Stimulated activated CD8-positive, alpha-beta memory T cell treated with anti-CD3 and anti-CD28 coated beads, Interleukin-12 subunit alpha, Interleukin-12 subunit beta, amount 100 ng/mL, for 4 hours (primary cell): Measurements from ENCODE around the gene RHOC.
A peak's percentile ranks its signal among the peaks of the same experiment; 100 is the strongest.

Experiments
- DNase-seq: peaks from one replicate; pipeline ENCODE4 v3.0.0-alpha.2; 2020; ENCODE audit warnings: low read depth

Gene RHOC

DNA sequence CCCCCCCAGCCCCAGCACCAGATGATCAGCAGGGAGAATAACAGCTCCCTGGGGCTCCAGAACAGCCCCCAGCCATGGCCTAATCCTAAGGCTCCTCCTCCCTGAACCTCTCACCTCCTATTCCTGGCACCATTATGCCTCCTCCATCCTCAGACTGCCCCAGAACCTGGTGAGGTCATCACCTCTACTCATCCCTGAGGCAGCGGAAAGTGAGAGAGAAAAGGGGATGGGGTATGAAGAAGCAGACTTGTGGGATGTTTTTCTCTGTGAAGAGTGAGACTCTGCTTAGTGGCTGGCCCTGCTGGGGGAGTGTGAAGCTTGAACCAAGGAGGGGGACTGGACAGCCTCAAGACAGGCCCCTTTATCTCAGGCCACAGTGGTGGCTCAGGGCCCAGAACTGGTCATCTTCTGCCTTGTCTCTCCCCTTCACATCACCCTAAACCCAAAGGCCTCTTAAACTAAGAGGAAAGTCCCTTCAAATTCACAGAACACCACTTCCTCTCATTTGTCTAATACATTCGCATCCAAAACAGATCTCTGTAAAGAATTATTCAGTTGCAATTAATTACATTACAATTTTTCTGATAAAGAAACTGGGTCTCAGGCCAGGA lies 10.4 kb upstream of the RHOC start:
- no peak for DNase-seq

DNA sequence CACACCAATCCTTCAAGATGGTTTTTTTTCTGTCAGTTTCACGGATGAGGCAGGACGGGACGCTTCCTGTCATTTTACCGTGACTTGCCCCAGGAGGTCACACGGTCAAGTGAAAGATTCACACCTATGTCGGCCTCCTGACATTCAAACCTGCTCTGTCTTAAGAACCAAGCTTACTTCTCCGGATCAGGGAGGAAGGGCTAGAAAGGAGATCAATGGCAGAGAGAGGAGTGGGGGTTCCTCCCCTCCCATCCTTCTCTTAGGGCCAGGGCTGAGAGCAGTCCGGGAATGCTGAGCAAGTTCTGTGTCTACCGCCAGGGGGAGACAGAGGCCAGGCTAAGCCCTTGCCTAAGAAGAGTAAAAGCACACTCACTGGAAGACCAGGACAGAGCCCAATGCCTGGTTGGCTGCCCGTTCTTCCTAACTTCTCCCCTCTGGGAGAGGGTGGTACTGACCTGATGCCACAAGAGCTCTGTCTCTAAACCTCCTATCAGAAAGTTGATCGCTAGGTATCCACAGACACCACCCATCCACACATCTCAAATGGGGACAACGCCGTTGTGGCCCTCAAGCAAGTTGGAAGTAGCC lies 9.3 kb upstream of the RHOC start:
- peak; percentile 63 for DNase-seq

- DNase-seq, result peak; percentile 95
Measured at GRCh38 chr1:112715264-112716053, 8.5 kb upstream of the RHOC start, which contains the start of gene PPM1J. Gene PPM1J, minus strand, starts transcription at chr1:112715332. Its CDS starts 31 bp downstream, at chr1:112715301.

DNA sequence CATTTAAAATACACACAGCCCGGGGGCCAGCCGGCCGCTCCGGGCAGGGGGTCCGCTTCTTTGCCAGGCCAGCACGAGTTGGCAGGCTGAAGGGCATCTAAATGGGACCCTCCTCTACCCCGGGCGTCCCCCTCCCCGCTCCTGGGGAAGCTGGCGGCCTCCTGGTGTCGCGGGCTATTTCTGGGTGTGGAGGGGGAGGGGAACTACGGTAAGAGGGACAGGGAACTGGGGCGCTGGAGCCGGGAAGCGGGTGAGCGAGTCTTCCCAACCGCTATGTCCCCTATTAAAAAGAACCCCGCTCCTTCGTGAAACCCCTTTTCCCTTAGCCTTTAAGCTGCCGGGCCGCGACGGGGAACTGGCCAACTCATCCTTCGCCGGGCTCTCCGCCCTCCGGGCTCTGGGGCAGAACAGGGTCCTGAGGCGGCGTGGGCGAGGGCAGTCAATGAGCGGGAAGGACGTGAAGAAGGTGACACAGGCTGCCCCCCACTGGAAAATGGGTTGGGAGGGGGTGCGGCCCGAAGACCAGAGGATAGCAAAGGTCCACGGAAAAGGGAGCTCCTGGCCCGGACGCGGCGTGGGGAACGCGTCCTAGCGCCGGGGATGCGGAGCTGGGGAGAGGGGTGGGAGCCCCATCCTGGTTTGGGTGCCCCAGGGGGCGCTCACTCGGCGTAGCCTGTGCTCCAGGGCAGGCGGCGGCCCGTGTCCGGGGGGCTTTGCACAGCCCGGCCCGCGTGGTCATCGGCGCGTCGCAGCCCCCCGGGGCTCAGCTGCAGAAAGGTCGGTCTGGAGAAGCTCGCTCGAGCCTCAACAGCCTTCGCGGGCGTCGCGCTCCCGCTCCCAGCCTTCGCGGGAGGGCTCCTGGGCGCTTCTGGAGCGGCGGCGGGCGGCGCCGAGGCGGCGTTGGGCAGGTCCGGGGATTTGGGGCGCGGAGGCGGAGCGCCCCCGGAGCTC lies 7.7 kb upstream of the RHOC start:
- no peak for DNase-seq

DNA sequence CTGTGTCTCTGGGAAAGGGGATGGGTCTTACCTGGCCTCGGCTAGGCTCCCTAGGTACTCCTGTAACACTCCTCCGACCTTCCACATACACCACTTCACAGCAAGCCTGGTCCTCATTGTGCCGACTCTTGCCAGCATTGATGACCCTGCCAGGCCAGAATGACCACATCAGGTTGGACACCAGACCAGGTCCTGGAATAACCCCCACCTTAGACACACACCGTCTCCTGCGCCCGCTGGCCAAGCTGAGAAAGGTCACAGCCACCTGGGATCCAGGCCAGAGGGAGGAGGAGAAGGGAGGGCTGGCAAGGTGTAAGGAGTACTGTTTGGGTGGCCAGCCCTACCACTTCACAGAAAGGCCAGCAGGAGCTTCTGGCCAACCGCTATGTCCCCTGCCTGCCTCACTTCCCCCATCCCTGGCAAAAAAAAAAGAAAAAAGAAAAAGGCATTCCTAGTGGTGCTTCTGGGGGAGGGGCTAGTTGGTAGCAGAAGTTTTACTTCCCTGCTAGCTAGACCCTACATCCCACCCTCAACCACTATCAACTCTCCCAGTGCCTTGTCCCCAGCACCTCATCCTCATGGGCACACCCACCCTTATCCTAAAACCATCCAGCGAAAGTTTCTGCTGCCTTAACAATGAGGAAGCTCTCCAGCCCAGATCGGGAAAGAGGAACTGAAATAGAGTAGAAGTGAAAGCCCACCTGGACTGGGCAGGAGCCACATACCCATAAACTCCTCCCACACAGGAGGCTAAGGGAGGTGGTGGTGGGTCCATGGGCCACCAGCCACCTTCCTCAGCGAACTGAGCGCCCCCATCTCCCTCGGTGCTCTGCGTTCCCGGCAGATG lies 6.8 kb upstream of the RHOC start:
- no peak for DNase-seq

- DNase-seq, result no peak
Measured at GRCh38 chr1:112712701-112713128, 5.8 kb upstream of the RHOC start.

DNA sequence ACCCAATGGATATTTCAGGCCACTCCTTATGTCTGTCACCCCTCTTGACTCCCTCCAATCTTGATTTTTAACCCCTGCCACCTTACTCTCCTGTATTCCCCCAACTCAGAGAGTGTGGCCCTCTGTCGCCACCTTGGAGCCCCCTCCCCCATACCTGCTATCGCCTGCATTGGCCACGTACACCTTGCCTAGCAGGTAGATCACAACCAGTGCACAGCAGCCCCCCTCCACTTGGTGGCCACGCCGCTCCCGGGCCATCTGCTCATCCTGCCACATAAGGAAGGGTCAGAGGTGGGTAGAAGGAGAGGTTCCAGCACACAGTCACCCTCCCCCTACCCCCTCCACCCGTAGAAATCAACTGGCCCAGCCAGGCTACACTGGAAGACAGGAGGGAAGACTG lies 5.3 kb upstream of the RHOC start:
- no peak for DNase-seq

GRCh38 chr1:112711670-112712069 lies 4.7 kb upstream of the RHOC start:
- DNase-seq, result no peak

DNA sequence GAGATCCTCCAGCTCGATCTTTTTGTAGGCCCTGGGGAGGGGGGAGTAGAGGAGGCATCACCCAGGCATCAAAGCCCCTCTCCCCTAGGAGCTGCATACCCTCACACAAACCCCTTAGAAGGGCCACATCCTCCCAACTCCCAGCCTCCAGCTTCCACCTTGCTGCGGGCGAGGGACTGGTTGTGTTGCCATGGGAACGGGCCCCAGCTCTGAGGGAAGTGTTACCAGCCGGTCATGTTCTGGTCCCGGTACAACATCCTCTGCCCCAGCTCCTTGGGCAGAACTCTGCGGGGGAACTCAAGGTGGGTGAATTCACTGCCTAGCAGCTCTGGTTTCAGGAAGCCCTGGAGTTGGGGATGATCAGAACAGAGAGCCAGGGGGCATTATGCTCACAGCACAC lies 4.1 kb upstream of the RHOC start:
- no peak for DNase-seq

DNA sequence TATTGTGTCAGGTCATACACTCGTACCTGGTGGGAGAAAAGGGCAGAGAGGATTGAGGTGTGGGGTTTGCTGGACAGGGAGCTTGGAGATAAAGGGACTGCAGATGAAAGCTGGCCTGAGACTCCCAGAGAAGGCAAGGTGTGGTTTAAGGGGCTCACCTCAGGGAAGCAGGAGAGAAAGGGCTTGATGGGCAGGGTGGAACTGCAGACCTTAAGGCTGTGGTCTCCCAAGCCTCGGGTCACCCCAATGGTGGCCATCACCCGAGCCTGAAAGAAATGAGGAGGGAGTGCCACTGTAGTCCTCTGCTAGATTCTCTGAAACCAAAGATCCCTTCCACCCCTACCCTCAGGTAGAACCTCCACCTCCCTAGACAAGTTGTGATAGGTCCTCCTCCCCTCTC lies 3.7 kb upstream of the RHOC start:
- no peak for DNase-seq

DNA sequence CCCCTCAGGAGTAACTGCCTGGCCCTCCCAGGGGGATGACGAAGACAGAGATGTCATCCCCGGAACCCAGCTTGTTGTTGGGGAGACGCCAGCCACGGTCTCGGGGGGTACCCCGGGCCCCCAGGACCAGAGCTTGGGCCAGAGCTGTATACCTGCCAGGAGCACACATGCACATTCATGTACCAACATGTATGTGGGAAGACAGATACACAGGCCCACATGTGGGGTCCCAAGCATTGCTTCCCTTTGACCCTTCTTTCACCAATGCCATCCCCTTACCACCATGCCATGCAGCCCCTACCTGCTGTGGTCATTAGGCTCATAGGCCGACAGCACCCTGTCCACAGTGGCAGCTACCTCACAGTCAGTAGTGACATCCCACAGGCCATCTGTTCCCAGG lies 3.2 kb upstream of the RHOC start:
- DNase-seq, result no peak

- DNase-seq, result no peak
Measured at GRCh38 chr1:112708489-112708888, 1.6 kb upstream of the RHOC start.

- no peak for DNase-seq
Measured at GRCh38 chr1:112708002-112708448, 1.1 kb upstream of the RHOC start.

GRCh38 chr1:112707221-112708001 lies 484 bp upstream of the RHOC start:
- peak; percentile 51 for DNase-seq

DNA sequence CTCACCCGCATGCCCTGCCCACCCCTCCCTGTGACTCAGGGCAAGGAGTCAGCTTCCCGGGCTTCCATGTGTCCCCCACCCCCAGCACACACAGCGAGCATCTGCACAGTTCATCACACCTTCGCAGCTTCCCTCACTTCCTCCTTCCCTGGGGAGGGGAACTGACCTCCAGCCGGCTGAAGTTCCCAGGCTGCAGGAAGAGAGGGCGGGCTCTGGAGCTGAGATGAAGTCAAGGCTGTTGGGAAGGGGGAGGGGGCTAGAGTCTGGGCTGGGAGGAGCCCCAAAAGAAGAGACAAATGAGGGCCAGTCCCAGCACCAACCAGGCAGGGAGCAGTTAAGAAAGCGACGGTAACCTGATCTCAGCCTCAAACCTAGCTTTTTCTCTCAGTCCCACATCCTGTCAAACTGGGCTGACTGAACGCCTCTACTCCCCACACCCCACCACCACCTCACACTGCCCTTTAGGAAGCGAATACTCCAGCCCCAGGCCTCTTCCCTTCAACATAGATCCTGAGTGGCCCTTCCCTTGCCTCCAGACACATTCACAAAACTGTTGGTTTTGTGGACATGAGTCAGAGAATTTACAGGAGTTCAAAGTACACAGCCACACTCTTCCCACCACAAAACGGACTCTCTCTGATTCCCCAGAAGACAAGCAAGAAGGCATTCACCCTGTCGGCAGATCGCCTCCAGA lies 1.8 kb downstream of the RHOC start:
- peak; percentile 25 for DNase-seq

- no peak for DNase-seq
Measured at GRCh38 chr1:112704391-112704933, 2.5 kb downstream of the RHOC start.

GRCh38 chr1:112703706-112704105 lies 3.2 kb downstream of the RHOC start:
- DNase-seq, result no peak

DNA sequence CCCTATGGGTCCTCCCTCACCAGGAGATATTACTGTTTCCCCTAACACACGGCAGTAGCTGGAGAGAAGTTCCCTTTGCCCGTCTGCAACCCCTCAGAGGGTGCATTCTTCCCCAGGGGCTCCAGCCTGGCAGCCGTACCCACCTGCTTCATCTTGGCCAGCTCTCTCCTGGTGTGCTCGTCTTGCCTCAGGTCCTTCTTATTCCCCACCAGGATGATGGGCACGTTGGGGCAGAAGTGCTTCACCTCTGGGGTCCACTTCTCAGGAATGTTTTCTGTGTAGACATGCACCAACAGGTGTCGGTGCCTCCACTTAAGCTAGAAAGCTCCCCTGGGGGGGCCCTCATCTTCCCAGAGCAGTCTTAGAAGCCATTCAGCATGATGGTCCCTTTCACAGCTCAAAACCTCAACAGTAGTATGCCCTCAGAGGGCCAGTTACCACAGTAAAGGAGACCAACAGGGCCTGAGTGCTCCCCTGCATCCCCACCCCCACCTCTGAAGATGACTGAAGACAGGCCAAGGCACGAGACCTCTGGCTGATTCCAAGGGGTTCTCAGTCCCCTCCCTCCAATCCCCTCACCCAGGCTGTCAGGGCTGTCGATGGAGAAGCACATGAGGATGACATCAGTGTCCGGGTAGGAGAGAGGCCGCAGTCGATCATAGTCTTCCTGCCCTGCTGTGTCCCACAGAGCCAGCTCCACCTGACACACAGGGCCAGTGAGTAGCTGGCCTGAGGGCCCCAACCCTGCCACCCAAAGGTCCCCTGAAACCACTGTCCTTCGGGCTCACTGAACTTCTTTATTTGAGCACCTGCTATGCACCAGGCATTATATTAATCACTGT lies 4.3 kb downstream of the RHOC start:
- DNase-seq, result no peak

DNA sequence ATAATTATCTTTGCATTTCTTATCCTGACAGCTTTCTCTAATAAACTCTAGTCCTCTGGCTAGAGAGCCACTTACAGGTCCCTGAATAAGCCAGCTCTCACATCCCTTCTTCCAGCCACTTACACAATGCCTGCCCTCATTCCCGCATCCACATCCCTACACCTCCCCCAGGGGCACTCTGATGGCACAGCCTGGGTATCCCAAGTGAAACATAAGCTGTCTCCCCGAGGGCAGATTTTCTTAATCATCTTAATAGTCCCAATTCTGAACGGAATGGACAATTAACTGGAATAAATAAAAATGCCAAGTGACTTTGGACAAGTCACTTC lies 4.9 kb downstream of the RHOC start:
- DNase-seq, result no peak
